Measurements from ENCODE around the gene SNX32.
A peak's percentile ranks its signal among the peaks of the same experiment; 100 is the strongest.

Gene SNX32

DNA sequence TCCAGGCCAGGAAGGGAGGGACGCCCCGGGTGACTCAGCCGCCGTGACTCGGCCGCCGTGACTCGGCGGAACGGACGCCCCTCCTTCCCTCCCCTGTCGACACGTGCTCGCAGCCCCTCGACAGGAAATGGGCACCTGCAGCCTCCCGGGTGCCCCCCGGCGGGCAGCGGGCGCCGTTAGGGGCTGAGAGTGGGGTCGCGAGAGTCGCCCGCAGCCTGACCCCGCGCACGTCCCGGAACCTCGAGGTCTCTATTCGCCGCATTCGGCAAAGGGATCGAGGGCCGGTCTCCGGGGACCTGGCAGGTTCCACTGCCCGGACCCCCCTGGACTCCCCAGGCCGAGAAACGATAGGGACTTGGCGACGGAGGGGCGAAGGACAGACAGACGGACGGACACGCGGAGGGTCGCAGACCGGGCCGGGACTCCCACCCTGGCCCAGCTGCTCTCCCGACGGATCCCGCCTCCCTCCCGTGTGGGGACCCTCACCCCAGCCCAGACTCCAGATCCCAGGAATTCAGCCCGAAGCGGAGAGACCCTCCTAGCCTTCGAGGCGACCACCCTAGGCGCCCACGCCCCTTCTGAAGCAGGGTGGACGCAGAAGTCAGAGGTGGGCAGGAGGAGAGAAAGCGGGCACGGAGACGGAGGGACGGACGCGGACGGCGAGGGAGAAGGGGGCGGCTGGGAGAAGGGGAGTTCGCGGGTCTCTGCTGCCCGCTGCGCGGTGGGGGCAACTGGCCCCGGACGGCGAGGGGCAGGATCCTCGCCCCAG is 65.8 kb downstream of the SNX32 start:
- Histone ChIP-seq H3K9ac (peak overlapping the region; percentile 41; the same call in 1 of the 2 replicates), H3K4me1 (ENCODE audit: low read depth, poor library complexity, severe bottlenecking) (peaks cover 40% of the 10 kb centered on the region), H3K36me3 (ENCODE audit: insufficient read depth) (no peaks in the 10 kb centered on the region), H4K20me1 (ENCODE audit: insufficient read depth) (no peaks in the 10 kb centered on the region), H3K27me3 (ENCODE audit: insufficient read depth, low read depth) (no peaks in the 10 kb centered on the region), H2AFZ (ENCODE audit: low read depth) (peak overlapping the region; percentile 61), H3K4me3 (IDR thresholded peaks at IDR 0.05; ENCODE audit: insufficient read depth, low read depth, low read length) (no peak overlapping the region), H3K27ac (no peak overlapping the region), H3K4me2 (peak overlapping the region; percentile 93), H3K79me2 (ENCODE audit: insufficient read depth, low read depth) (no peaks in the 10 kb centered on the region)
- TF ChIP-seq, protein P1, sequence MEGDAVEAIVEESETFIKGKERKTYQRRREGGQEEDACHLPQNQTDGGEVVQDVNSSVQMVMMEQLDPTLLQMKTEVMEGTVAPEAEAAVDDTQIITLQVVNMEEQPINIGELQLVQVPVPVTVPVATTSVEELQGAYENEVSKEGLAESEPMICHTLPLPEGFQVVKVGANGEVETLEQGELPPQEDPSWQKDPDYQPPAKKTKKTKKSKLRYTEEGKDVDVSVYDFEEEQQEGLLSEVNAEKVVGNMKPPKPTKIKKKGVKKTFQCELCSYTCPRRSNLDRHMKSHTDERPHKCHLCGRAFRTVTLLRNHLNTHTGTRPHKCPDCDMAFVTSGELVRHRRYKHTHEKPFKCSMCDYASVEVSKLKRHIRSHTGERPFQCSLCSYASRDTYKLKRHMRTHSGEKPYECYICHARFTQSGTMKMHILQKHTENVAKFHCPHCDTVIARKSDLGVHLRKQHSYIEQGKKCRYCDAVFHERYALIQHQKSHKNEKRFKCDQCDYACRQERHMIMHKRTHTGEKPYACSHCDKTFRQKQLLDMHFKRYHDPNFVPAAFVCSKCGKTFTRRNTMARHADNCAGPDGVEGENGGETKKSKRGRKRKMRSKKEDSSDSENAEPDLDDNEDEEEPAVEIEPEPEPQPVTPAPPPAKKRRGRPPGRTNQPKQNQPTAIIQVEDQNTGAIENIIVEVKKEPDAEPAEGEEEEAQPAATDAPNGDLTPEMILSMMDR (conservative IDR thresholded peaks at IDR 0.05; ENCODE audit: low read depth, low read length) = no peak

DNA sequence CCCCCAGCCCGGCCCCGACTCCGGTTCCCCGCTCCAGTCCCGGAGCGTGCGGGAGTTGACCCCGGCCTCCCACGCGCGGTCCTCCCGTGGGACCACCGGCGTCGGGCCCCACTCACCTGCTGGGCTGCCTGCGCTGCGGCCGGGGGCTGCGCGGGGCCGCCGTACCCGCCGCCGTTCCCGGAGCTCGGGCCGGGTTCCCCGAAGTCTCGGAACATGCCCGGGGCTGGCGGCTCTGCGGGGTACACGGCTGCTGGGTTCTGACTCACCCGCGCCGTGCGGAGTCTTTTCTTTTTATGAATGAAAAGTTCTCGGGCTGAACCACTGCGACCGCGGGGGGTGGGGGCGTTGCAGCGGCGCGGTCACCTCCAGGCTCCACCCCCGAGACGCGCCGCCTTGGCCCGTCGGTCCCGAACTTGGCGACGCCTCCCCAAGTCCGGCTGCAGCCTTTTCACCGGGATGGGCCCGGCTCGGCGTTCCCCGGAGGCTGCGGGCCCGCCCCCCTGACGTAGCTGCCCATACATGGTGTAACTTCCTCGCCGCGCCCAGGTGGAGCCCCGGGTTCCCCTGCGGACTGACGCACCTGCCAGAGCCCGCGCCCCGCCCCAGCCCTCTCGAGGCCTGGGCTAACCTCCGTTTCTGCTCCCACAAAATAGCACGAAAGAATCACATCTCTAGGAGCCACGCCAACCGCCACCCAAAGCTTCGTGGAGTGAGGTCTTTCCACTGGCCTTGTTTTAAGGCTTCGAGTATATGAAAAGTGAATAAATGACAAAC is 66.5 kb downstream of the SNX32 start, which contains the start of gene FOSL1:
TSS of gene FOSL1 (minus strand) at position 264 of the 774 bp plus-strand sequence. CDS start at position 215, 49 bp downstream.
- peak within 1 kb of the TSS; percentile 41; the same call in 1 of the 2 replicates for H3K9ac ChIP-seq
- no peaks in the 10 kb centered on the region for H3K36me3 ChIP-seq (ENCODE audit: insufficient read depth)
- H3K79me2 ChIP-seq (ENCODE audit: insufficient read depth, low read depth) = no peaks in the 10 kb centered on the region
- no peaks in the 10 kb centered on the region for H3K27me3 ChIP-seq (ENCODE audit: insufficient read depth, low read depth)
- no peak within 1 kb of the TSS for H3K4me3 ChIP-seq (IDR thresholded peaks at IDR 0.05; ENCODE audit: insufficient read depth, low read depth, low read length)
- no peaks in the 10 kb centered on the region for H4K20me1 ChIP-seq (ENCODE audit: insufficient read depth)
- TF ChIP-seq, protein P1 (conservative IDR thresholded peaks at IDR 0.05; ENCODE audit: low read depth, low read length) = no peak
- H2AFZ ChIP-seq (ENCODE audit: low read depth) = peak within 1 kb of the TSS; percentile 61
- peak within 1 kb of the TSS; percentile 93 for H3K4me2 ChIP-seq
- H3K27ac ChIP-seq = peak within 1 kb of the TSS; percentile 81; the same call in 1 of the 2 replicates
- peaks cover 40% of the 10 kb centered on the region for H3K4me1 ChIP-seq (ENCODE audit: low read depth, poor library complexity, severe bottlenecking)

DNA sequence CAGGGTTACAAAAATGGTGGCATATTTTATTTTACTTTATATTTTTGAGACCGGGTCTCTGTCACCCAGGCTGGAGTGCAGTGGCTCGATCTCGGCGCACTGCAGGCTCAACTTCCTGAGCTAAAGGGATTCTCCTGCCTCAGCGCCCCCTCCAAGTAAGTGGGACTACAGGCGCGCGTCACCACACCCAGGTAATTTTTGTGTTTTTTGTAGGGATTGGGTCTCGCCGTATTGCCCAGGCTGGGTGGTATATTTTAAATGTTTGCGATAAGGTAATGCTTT is 67.1 kb downstream of the SNX32 start:
- TF ChIP-seq, protein P1 (conservative IDR thresholded peaks at IDR 0.05; ENCODE audit: low read depth, low read length) = no peak
- no peaks in the 10 kb centered on the region for H3K27me3 ChIP-seq (ENCODE audit: insufficient read depth, low read depth)
- peaks cover 40% of the 10 kb centered on the region for H3K4me1 ChIP-seq (ENCODE audit: low read depth, poor library complexity, severe bottlenecking)
- H2AFZ ChIP-seq (ENCODE audit: low read depth) = peak overlapping the region; percentile 61; the same call in 1 of the 2 replicates
- H4K20me1 ChIP-seq (ENCODE audit: insufficient read depth) = no peaks in the 10 kb centered on the region
- no peaks in the 10 kb centered on the region for H3K36me3 ChIP-seq (ENCODE audit: insufficient read depth)
- H3K4me3 ChIP-seq (IDR thresholded peaks at IDR 0.05; ENCODE audit: insufficient read depth, low read depth, low read length) = no peak overlapping the region
- H3K4me2 ChIP-seq = peak overlapping the region; percentile 93
- H3K27ac ChIP-seq = peak overlapping the region; percentile 81; the same call in 1 of the 2 replicates
- H3K9ac ChIP-seq = no peak overlapping the region
- no peaks in the 10 kb centered on the region for H3K79me2 ChIP-seq (ENCODE audit: insufficient read depth, low read depth)

DNA sequence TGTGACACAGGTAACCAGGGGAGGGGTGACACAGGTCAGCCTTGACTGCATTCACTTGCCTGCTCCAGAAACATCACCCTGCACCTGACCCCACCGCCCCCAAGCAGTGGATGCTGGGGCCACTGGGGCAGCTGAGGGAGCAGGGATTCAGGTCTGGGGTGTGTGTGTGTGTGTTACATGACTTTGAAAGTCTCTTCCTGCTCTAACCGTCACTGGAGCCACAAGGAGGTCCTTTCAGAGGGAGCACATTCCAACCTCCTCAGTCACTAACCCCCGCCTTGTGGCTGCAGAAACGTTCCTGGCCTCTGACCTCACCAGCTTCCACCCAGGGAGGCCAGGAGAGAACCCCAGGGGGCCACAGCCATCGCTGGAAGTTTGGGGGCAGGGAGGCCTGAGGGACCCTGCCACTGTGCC is 69.3 kb downstream of the SNX32 start:
- Histone ChIP-seq H2AFZ (ENCODE audit: low read depth) (peak overlapping the region; percentile 68), H4K20me1 (ENCODE audit: insufficient read depth) (no peaks in the 10 kb centered on the region), H3K4me3 (IDR thresholded peaks at IDR 0.05; ENCODE audit: insufficient read depth, low read depth, low read length) (no peak overlapping the region), H3K36me3 (ENCODE audit: insufficient read depth) (no peaks in the 10 kb centered on the region), H3K4me2 (peak overlapping the region; percentile 93; the same call in 1 of the 2 replicates), H3K9ac (peak overlapping the region; percentile 36; the same call in 1 of the 2 replicates), H3K79me2 (ENCODE audit: insufficient read depth, low read depth) (no peaks in the 10 kb centered on the region), H3K27me3 (ENCODE audit: insufficient read depth, low read depth) (no peaks in the 10 kb centered on the region), H3K27ac (peak overlapping the region; percentile 81), H3K4me1 (ENCODE audit: low read depth, poor library complexity, severe bottlenecking) (peaks cover 40% of the 10 kb centered on the region)
- TF ChIP-seq, protein P1 (conservative IDR thresholded peaks at IDR 0.05; ENCODE audit: low read depth, low read length) = no peak

Data from KMS-11 (cell line).